ENCODE results near the gene PDGFA. TPM values are rescaled to one million over a fixed set of nuclear protein-coding genes. Genes with fewer than 3 reads are reported as not detected.

PDGFA gene
- total and polyA plus RNA-seq, 4 donors = 21.8 to 40.6 (median 25.6) TPM

DNA sequence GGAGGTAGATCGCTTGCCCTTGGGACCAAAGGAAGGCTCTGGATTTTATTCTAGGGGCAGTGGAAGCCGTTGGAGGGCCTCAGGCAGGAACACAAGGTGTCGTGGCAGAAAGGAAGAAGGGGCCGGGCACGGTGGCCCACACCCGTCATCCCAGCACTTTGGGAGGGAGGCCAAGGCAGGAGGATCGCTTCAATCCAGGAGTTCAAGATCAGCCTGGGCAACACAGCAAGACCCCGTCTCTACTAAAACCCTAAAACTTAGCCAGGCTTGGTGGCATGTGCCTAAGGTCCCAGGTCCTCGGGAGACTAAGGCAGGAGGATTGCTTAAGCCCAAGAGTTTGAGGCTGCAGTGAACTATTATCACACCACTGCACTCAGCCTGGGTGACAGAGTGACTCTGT is 5.2 kb upstream of the PDGFA start:
- H3K27me3 ChIP-seq (ENCODE audit: control insufficient read depth in 3 of 3, insufficient read depth in 3 of 3, low read length in 2 of 3) = peaks cover 0 to 26% (median 24%) of the 10 kb centered on the region in 3 donors
- no peak for ATAC-seq (ENCODE audit: insufficient read depth, low FRiP score)
- peaks cover 0 to 14% (median 4%) of the 10 kb centered on the region in 5 donors for H3K4me1 ChIP-seq (ENCODE audit: control insufficient read depth in 5 of 5, insufficient read depth in 5 of 5, low read length in 5 of 5)
- H3K4me3 ChIP-seq = no peak overlapping the region
- TF ChIP-seq, protein P1, sequence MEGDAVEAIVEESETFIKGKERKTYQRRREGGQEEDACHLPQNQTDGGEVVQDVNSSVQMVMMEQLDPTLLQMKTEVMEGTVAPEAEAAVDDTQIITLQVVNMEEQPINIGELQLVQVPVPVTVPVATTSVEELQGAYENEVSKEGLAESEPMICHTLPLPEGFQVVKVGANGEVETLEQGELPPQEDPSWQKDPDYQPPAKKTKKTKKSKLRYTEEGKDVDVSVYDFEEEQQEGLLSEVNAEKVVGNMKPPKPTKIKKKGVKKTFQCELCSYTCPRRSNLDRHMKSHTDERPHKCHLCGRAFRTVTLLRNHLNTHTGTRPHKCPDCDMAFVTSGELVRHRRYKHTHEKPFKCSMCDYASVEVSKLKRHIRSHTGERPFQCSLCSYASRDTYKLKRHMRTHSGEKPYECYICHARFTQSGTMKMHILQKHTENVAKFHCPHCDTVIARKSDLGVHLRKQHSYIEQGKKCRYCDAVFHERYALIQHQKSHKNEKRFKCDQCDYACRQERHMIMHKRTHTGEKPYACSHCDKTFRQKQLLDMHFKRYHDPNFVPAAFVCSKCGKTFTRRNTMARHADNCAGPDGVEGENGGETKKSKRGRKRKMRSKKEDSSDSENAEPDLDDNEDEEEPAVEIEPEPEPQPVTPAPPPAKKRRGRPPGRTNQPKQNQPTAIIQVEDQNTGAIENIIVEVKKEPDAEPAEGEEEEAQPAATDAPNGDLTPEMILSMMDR (IDR thresholded peaks at IDR 0.05; ENCODE audit: control extremely low read depth, extremely low read depth) = no peak
- H3K36me3 ChIP-seq (ENCODE audit: control insufficient read depth in 4 of 4, insufficient read depth in 4 of 4, low read length in 4 of 4) = no peaks in the 10 kb centered on the region
- WGBS, 2 donors = 93 to 94% methylated on average over 9 of the region's 9 CpGs
- DNase-seq = no peak
- no peak overlapping the region for H3K27ac ChIP-seq (ENCODE audit: low read depth in 1 of 2, low read length in 1 of 2)
- peaks cover 0 to 3% (median 0%) of the 10 kb centered on the region in 4 donors for H3K9me3 ChIP-seq (ENCODE audit: control insufficient read depth in 4 of 4, insufficient read depth in 3 of 4, low read length in 3 of 4)
- H3K9ac ChIP-seq (ENCODE audit: insufficient read depth in 1 of 2, low read length in 2 of 2) = no peak overlapping the region

DNA sequence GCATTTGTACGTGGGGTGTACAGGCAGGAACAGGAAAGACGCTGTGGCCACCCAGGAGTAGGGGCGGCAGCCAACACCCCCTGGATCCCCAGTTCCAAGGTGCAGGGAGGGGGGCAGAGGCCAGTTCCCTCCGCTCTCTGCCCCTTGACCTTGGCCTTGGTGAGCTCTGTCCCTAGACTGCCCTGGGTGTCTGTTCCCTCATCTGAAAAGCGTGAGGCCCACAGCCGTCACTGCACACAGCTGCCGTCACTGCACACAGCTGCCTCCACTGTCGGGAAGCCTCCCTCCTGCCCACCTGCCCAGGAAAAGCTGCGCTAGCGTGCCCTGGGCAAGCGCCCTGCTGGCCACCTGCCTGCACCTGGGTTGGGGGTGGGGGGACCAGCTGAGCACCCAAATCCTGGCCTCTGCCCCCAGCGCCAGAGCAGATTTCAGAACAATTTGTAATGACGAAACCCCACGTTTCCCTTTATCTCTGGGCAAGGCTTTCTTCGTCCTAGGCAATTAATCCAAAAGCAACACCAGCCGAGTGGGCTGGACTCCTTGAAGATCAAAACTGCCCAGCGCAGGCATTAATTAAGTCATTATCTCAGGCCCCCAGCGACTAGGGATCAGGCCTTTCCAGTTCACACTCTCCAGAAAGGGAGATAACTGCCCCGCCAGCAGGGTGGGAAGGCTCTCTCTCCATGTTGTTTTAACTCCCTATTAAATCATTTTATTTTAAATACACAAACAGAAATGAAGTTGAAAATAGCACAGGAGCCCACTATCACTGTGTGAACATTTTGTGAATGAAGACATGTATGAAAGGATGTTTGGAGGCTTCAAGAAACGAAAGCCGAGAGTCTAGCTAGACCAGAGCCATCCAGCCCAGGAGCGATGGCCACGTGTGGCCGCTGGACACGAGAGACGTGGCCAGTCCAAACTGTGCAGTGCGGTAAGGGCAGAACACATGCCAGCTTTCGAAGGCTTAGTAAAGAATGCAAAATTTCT is 4.0 kb upstream of the PDGFA start:
- no peak overlapping the region for H3K4me3 ChIP-seq
- peak overlapping the region in 1 of 2 donors; percentile 88 for H3K27ac ChIP-seq (ENCODE audit: low read depth in 1 of 2, low read length in 1 of 2)
- H3K4me1 ChIP-seq (ENCODE audit: control insufficient read depth in 5 of 5, insufficient read depth in 5 of 5, low read length in 5 of 5) = peaks cover 0 to 14% (median 4%) of the 10 kb centered on the region in 5 donors
- H3K27me3 ChIP-seq (ENCODE audit: control insufficient read depth in 3 of 3, insufficient read depth in 3 of 3, low read length in 2 of 3) = peaks cover 0 to 26% (median 24%) of the 10 kb centered on the region in 3 donors
- DNase-seq (no peak), ATAC-seq (ENCODE audit: insufficient read depth, low FRiP score) (no peak)
- H3K9me3 ChIP-seq (ENCODE audit: control insufficient read depth in 4 of 4, insufficient read depth in 3 of 4, low read length in 3 of 4) = peaks cover 0 to 3% (median 0%) of the 10 kb centered on the region in 4 donors
- H3K9ac ChIP-seq (ENCODE audit: insufficient read depth in 1 of 2, low read length in 2 of 2) = no peak overlapping the region
- TF ChIP-seq, protein P1 (IDR thresholded peaks at IDR 0.05; ENCODE audit: control extremely low read depth, extremely low read depth) = no peak
- 82 to 85% methylated on average over 28 of the region's 28 CpGs for WGBS, 2 donors
- no peaks in the 10 kb centered on the region for H3K36me3 ChIP-seq (ENCODE audit: control insufficient read depth in 4 of 4, insufficient read depth in 4 of 4, low read length in 4 of 4)

DNA sequence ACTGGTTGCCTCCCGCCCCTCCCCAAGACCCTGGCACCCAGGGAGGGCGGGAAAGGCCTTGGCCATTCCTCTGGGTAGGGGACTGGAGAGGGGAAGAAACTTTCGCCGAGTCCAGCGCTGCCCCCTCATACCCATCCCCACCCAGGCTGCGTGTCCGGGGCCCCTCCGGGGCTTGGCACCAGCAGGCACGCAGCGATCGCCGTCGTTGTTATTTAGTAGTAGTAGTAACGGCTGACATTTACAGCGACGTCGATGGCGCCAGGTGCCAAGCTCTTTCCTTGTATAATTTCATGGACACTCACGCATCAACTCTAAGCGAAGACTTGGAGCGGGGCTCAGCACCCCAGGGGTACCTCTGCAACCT is 3.3 kb upstream of the PDGFA start:
- Histone ChIP-seq H3K9me3 (ENCODE audit: control insufficient read depth in 4 of 4, insufficient read depth in 3 of 4, low read length in 3 of 4) (no peaks in the 10 kb centered on the region), H3K36me3 (ENCODE audit: control insufficient read depth in 4 of 4, insufficient read depth in 4 of 4, low read length in 4 of 4) (no peaks in the 10 kb centered on the region), H3K27me3 (ENCODE audit: control insufficient read depth in 3 of 3, insufficient read depth in 3 of 3, low read length in 2 of 3) (peaks cover 0 to 24% (median 21%) of the 10 kb centered on the region in 3 donors), H3K4me3 (no peak overlapping the region), H3K27ac (ENCODE audit: low read depth in 1 of 2, low read length in 1 of 2) (peak overlapping the region in 1 of 2 donors; percentile 88), H3K4me1 (ENCODE audit: control insufficient read depth in 5 of 5, insufficient read depth in 5 of 5, low read length in 5 of 5) (peaks cover 0 to 14% (median 4%) of the 10 kb centered on the region in 5 donors), H3K9ac (ENCODE audit: insufficient read depth in 1 of 2, low read length in 2 of 2) (no peak overlapping the region)
- TF ChIP-seq, protein P1 (IDR thresholded peaks at IDR 0.05; ENCODE audit: control extremely low read depth, extremely low read depth) = no peak
- no peak for DNase-seq
- ATAC-seq (ENCODE audit: insufficient read depth, low FRiP score) = no peak
- 25 to 30% methylated on average over 21 of the region's 21 CpGs for WGBS, 2 donors
